Skeletal muscle cell (primary cell): ENCODE results near the gene PON3.

Source experiments
- DNase-seq: peaks from one replicate; pipeline ENCODE4 v3.0.0-alpha.2; 2010; ENCODE audit warnings: low read depth
- H3K4me3 ChIP-seq: 2 replicates; pipeline ENCODE4 v1.5.1; 2011; ENCODE audit warnings: low read depth, mild to moderate bottlenecking, control low read depth, low read length, moderate library complexity

The PON3 gene

GRCh38 chr7:95317966-95318365 is 78.2 kb downstream of the PON3 start:
- no peak overlapping the region for H3K4me3 ChIP-seq
- no peak for DNase-seq

DNA sequence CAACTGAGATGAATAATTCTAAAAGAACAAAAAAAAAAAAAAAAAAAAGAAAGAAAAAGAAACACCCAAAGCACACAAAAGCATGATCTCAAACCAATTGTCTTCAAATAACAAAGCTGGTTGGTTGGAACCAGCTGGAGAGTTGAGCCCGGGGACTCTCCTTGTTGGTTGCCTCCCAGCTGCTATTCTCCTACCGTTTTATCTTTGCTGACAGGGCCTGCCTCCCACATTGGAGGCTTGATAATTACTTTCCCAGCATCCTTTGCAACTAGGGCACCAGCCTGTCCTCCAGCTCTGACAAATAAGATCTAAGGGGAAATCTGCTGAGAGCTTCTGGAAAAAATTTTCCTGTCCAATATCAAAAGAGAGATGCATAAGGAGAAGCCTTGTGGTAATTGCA is 78.6 kb downstream of the PON3 start:
- H3K4me3 ChIP-seq = no peak overlapping the region
- no peak for DNase-seq

DNA sequence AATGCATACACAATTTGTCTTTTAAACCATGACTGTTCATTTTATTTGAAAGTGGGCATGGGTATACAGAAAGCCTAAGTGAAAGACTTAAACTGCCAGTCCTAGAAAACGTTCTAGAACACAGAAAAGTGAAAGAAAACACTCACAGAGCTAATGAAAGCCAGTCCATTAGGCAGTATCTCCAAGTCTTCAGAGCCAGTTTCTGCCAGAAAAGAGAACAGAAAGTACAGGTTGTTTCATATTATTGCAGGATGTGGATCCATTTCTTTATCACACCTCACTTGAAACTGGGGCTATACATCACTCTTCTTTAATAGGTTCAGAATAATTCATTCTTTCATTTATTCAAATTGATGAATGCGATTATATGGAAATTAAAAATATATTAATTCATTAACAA is 79.6 kb downstream of the PON3 start:
- DNase-seq = no peak
- H3K4me3 ChIP-seq = no peak overlapping the region

DNA sequence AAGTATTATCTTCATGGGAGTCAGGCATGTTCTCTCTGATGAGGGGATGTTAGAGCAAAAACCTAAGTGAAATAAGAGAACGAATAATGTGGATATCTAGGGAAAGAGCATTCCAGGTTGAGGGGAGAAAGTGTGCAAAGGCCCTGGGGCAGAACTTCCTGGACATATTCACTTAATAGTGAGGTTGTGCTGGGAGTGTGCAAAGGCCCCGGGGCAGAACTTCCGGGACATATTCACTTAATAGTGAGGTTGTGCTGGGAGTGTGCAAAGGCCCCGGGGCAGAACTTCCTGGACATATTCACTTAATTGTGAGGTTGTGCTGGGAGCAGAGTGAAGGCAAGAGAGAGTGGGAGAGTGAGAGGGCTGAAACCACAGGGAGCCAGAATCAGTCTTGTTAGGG is 83.6 kb downstream of the PON3 start:
- no peak overlapping the region for H3K4me3 ChIP-seq
- DNase-seq = no peak

GRCh38 chr7:95311389-95311788 is 84.8 kb downstream of the PON3 start:
- DNase-seq = no peak
- no peak overlapping the region for H3K4me3 ChIP-seq

GRCh38 chr7:95309951-95310350 is 86.2 kb downstream of the PON3 start:
- no peak for DNase-seq
- no peak overlapping the region for H3K4me3 ChIP-seq
